GM12878 (cell line): Measurements from ENCODE around the gene C9orf78. TPM values are rescaled to one million over a fixed set of nuclear protein-coding genes. Genes with fewer than 3 reads are reported as not detected.
"Not testable (repeated sequence)": the region's sequence is repeated elsewhere in the genome, so short reads cannot be mapped to it uniquely, and the experiment has no call there.

Source experiments
- ATAC-seq: fragments of 200-7000 bp; cut with Tn5 transposase; 3 replicates; pipeline ENCODE4 v1.9.1; 2020; ENCODE audit warnings: mild to moderate bottlenecking, moderate library complexity
- BruUV-seq: library from RNA; stranded (reverse); fragments of 400-500 nt; replicated peaks from 2 replicates; lab custom pipeline; 2021; lab: Mats Ljungman, UMichigan
- CTCF ChIA-PET: fragments of 300-600 bp; sonication (Branson Sonifier 250); formaldehyde crosslinking; extraction: SDS; loops from one replicate; lab custom pipeline; 2021; ENCODE audit warnings: inconsistent platforms; lab: Yijun Ruan, JAX
- POLR2A ChIA-PET: fragments of 350-600 bp; formaldehyde crosslinking; extraction: SDS; loops from one replicate; lab custom pipeline; 2021; ENCODE audit warnings: inconsistent platforms; lab: Charles Lee
- RAD21 ChIA-PET: fragments of 300-600 bp; sonication (Branson Sonifier 250); formaldehyde crosslinking; loops from one replicate; lab custom pipeline; 2023; ENCODE audit warnings: antibody characterized with exemption; ENCODE audit not compliant: unreplicated experiment; lab: Charles Lee
- SMC1A ChIA-PET: fragments of 300-600 bp; sonication (Branson Sonifier 250); formaldehyde crosslinking; loops from one replicate; lab custom pipeline; 2023; ENCODE audit not compliant: unreplicated experiment, uncharacterized antibody; lab: Charles Lee
- DNase-seq: peaks from one replicate; pipeline ENCODE4 v3.0.0-alpha.2; 2011; ENCODE audit warnings: low read depth, low spot score
- FAIRE-seq: peaks from 3 replicates; lab custom pipeline; 2011; peaks lifted over from hg19 to GRCh38; lab: Jason Lieb, UNC
- H2AFZ ChIP-seq: 2 replicates; pipeline ENCODE4 v1.6.0; 2011; ENCODE audit warnings: low read depth, low read length, control low read depth; ENCODE audit not compliant: control insufficient read depth
- H3K27ac ChIP-seq: 2 replicates; pipeline ENCODE4 v1.5.1; 2011; ENCODE audit warnings: control low read depth; ENCODE audit not compliant: control insufficient read depth, insufficient read depth
- H3K27me3 ChIP-seq, 2 experiments: replicated peaks in 1 of 2; 2 replicates each; pipeline versions ENCODE4 v1.6.0 to v1.6.1; 2011; ENCODE audit warnings: low read length in 1 of 2; ENCODE audit not compliant: control insufficient read depth in 2 of 2, insufficient read depth in 2 of 2
- H3K36me3 ChIP-seq, 2 experiments: 2 replicates each; pipeline ENCODE4 v1.5.1; 2011; ENCODE audit warnings: low read length in 1 of 2; ENCODE audit not compliant: control insufficient read depth in 2 of 2, insufficient read depth in 2 of 2
- H3K4me1 ChIP-seq: 2 replicates; pipeline ENCODE4 v1.6.1; 2011; ENCODE audit warnings: mild to moderate bottlenecking, low read length, moderate library complexity, mixed read lengths; ENCODE audit not compliant: control insufficient read depth, insufficient read depth
- H3K4me2 ChIP-seq: 2 replicates; pipeline ENCODE4 v1.6.0; 2011; ENCODE audit warnings: control low read depth; ENCODE audit not compliant: control insufficient read depth, insufficient read depth
- H3K4me3 ChIP-seq: fragments of 200-600 bp; sonication (generic); 2 replicates; pipeline ENCODE4 v1.5.1; 2016
- H3K79me2 ChIP-seq: 2 replicates; pipeline ENCODE4 v1.6.0; 2011; ENCODE audit warnings: low read length; ENCODE audit not compliant: control insufficient read depth, insufficient read depth
- H3K9ac ChIP-seq: 2 replicates; pipeline ENCODE4 v1.8.0; 2011; ENCODE audit warnings: low read length, control low read depth, mixed read lengths; ENCODE audit not compliant: control insufficient read depth, insufficient read depth
- H3K9me3 ChIP-seq: replicated peaks from 3 replicates; pipeline ENCODE4 v1.5.1; 2011; ENCODE audit warnings: mild to moderate bottlenecking, low read length; ENCODE audit not compliant: control insufficient read depth, insufficient read depth
- H4K20me1 ChIP-seq: 2 replicates; pipeline ENCODE4 v1.6.0; 2011; ENCODE audit not compliant: control insufficient read depth, insufficient read depth
- ATF7 ChIP-seq: fragments of 450-650 bp; IDR thresholded peaks from 2 replicates; pipeline ENCODE4 v1.6.1; 2016; ENCODE audit warnings: low read depth, mild to moderate bottlenecking
- NFYB ChIP-seq: IDR thresholded peaks from 2 replicates; pipeline ENCODE4 v1.6.1; 2011; ENCODE audit warnings: low read depth, mild to moderate bottlenecking, low read length, improper control_type of control experiment, moderate library complexity; ENCODE audit not compliant: insufficient read depth
- TBL1XR1 ChIP-seq: IDR thresholded peaks from 2 replicates; pipeline ENCODE4 v1.6.1; 2012; ENCODE audit warnings: low read depth, low read length, improper control_type of control experiment
- ZNF24 ChIP-seq: fragments of 450-650 bp; IDR thresholded peaks from 2 replicates; pipeline ENCODE4 v1.6.1; 2017; ENCODE audit warnings: antibody characterized with exemption, mild to moderate bottlenecking
- WGBS: methylation state at CpG from one replicate; pipeline ENCODE4 v1.1.6; 2016; ENCODE audit warnings: low lambda C conversion rate; ENCODE audit not compliant: insufficient replicate concordance, insufficient coverage; ENCODE audit errors: missing lambda C conversion rate; 5-methylcytosine and 5-hydroxymethylcytosine counted together
- in situ Hi-C: fragments of 300-500 bp; cut with MboI; formaldehyde crosslinking; loops from 9 replicates; pipeline ENCODE4 v1.14.3; 2018; ENCODE audit warnings: mixed read lengths
- intact Hi-C: fragments of 100-400 bp; cut with micrococcal nuclease; formaldehyde crosslinking; loops from one replicate; pipeline ENCODE4 v1.14.2; 2022; ENCODE audit not compliant: unreplicated experiment
- polyA plus RNA-seq, 11 experiments: library from polyadenylated mRNA; depleted of rRNA in 4 of 11; unstranded in 6 of 11; stranded (reverse) in 5 of 11; fragments of >200 nt; fragmentation: Nextera tagmentation in 4 of 11; fragmentation: Illumina TruSeq in 1 of 11; extraction: Ambion mirVana in 4 of 11; extraction: Trizol in 1 of 11; gene quantifications; 1 replicate in 1 of 11; 2 replicates in 10 of 11; pipeline versions ENCODE4 v1.2.1 to v1.2.3, GENCODE V29; 2011 to 2016; ENCODE audit warnings: inconsistent platforms in 2 of 11, missing spikeins in 2 of 11, low read depth in 1 of 11
- total RNA-seq, 4 experiments: library from RNA; depleted of rRNA in 3 of 4; stranded (reverse); fragments of >200 nt in 3 of 4; fragmentation: Illumina TruSeq in 1 of 4; extraction: Trizol in 1 of 4; gene quantifications; 2 replicates each; pipeline versions ENCODE4 v1.2.1 to v1.2.3, GENCODE V29; 2013 to 2021
- TF ChIP-seq, protein P1 (sequence below): fragments of 450-650 bp; conservative IDR thresholded peaks from 2 replicates; pipeline ENCODE4 v1.6.1; 2017; ENCODE audit warnings: mild to moderate bottlenecking, moderate library complexity

C9orf78 gene
- total and polyA plus RNA-seq, 10 of the 15 experiments (the other 5 are each of a cell fraction or from before 2014, with no cell fraction given), result 23.0 to 60.9 (median 47.5) TPM

DNA sequence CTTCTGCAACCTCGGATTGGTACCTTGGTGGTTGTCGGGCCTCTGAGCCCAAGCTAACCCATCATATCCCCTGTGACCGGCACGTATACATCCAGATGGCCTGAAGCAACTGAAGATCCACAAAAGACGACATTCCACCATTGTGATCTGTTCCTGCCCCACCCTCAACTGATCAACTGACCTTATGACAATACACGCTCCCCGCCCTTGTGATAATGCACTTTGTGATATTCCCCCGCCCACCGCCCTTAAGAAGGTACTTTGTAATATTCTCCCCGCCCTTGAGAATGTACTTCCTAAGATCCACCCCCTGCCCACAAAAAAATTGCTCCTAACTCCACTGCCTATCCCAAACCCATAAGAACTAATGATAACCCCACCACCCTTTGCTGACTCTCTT, 48.6 kb downstream of the C9orf78 start:
- no peaks in the 10 kb centered on the region for H3K79me2 ChIP-seq
- no peak overlapping the region for H3K27ac ChIP-seq
- TF ChIP-seq ZNF24, result no peak
- TF ChIP-seq NFYB, result no peak
- TF ChIP-seq, all 136 proteins: peak for 0
- Histone ChIP-seq H3K36me3 (no peaks in the 10 kb centered on the region), H2AFZ (no peak overlapping the region), H3K9me3 (no peaks in the 10 kb centered on the region; the same call in 2 of the 3 replicates), H3K4me3 (no peak overlapping the region), H3K27me3 (no peaks in the 10 kb centered on the region), H4K20me1 (no peaks in the 10 kb centered on the region), H3K4me1 (no peaks in the 10 kb centered on the region), H3K4me2 (no peak overlapping the region), H3K9ac (no peak overlapping the region)
- 38% methylated on average over 10 of the region's 10 CpGs for WGBS
- ChIA-PET CTCF (interaction anchor here (0.6 to 3.3 kb wide), 3 partner anchors 49 to 60 kb away, joined by 3 to 23 read pairs (median 9); no protein-coding TSS in a partner anchor), RAD21 (interaction anchor here (1.1 kb wide), 1 partner anchor 49 kb away, joined by 4 read pairs; no protein-coding TSS in a partner anchor), POLR2A (interaction anchor here (0.7 kb wide), 1 partner anchor 162 kb away, joined by 3 read pairs; no protein-coding TSS in a partner anchor), SMC1A (interaction anchor here (2.7 kb wide), 1 partner anchor 48 kb away, joined by 8 read pairs; no protein-coding TSS in a partner anchor)
- BruUV-seq, result no TSS peak
- intact Hi-C loops, result no loop called here
- FAIRE-seq, result no peak
- DNase-seq, result no peak
- in situ Hi-C loops, result no loop called here
- ATAC-seq, result no peak

DNA sequence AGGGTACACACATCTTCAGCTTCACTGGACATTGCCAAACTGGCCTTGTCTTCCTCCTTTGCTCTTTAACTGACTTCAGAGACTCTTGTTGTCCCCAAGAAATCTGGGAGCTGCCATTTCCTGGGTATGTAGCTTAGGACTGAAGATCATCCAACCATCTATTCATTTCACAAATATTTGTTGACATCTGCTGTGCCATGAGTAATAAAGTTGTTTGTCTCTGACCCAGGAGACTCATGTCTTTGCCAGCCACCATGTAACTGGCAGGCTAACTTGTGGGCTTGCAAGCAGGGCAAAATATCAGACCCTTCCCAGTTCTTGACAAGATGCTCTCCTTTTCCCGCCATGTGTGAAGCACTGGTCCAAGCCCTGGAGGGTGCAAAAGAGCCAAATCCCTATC, 49.2 kb downstream of the C9orf78 start:
- no peak for DNase-seq

DNA sequence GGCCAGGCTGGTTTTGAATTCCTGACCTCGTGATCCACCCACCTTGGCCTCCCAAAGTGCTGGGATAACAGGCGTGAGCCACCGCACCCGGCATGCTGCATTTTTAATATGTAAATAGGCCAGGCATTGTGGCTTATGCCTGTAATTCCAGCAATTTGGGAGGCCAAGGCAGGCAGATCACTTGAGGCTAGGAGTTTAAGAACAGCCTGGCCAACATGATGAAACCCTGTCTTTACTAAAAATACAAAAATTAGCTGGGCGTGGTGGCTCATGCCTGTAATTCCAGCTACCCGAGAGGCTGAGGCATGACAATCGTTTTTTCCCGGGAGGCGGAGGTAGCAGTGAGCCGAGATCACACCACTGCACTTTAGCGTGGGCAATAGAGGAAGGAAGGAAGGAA, 50.1 kb downstream of the C9orf78 start:
- intact Hi-C loops (loop anchor here (1.0 to 5.0 kb wide), 2 partner anchors 143 to 648 kb away; partner anchors contain the start of gene ASB6), in situ Hi-C loops (loop anchor here (5.0 kb wide), 3 partner anchors 48 to 653 kb away; no protein-coding TSS in a partner anchor)
- H3K4me1 ChIP-seq, H3K36me3 ChIP-seq, H4K20me1 ChIP-seq, H2AFZ ChIP-seq, DNase-seq, H3K27me3 ChIP-seq, FAIRE-seq, H3K9ac ChIP-seq, H3K79me2 ChIP-seq, H3K9me3 ChIP-seq, H3K27ac ChIP-seq, H3K4me3 ChIP-seq, H3K4me2 ChIP-seq, POLR2A ChIA-PET, BruUV-seq, ATAC-seq: not testable (repeated sequence)
- ChIA-PET RAD21 (interaction anchor here (4.0 kb wide), 1 partner anchor 47 kb away, joined by 19 read pairs; no protein-coding TSS in a partner anchor), CTCF (interaction anchor here (0.9 to 4.8 kb wide), 9 partner anchors 8 to 654 kb away, joined by 3 to 37 read pairs (median 9); partner anchors contain the start of gene ASB6), SMC1A (interaction anchor here (1.2 to 1.3 kb wide), 2 partner anchors 39 to 47 kb away, joined by 3 to 10 read pairs; no protein-coding TSS in a partner anchor)
- 28% methylated on average over 11 of the region's 11 CpGs for WGBS

More for the DNA sequence above, 49.2 kb downstream of the C9orf78 start:
- Histone ChIP-seq H3K79me2 (no peaks in the 10 kb centered on the region), H3K4me3 (no peak overlapping the region), H3K36me3 (no peaks in the 10 kb centered on the region), H3K9me3 (no peaks in the 10 kb centered on the region; the same call in 2 of the 3 replicates), H3K4me2 (no peak overlapping the region), H3K27me3 (no peaks in the 10 kb centered on the region; a peak in 1 of 4 replicates), H2AFZ (no peak overlapping the region), H3K4me1 (no peaks in the 10 kb centered on the region), H3K27ac (no peak overlapping the region), H4K20me1 (no peaks in the 10 kb centered on the region), H3K9ac (no peak overlapping the region)
- in situ Hi-C loops, result no loop called here
- RAD21 ChIA-PET, result interaction anchor here (1.0 to 1.1 kb wide), 2 partner anchors 48 to 56 kb away, joined by 3 to 4 read pairs; no protein-coding TSS in a partner anchor
- WGBS, result 25% methylated on average over 1 of the region's 1 CpG
- intact Hi-C loops, result no loop called here
- CTCF ChIA-PET, result interaction anchor here (0.6 to 3.3 kb wide), 4 partner anchors 48 to 143 kb away, joined by 3 to 23 read pairs (median 9); partner anchors contain the start of gene ASB6
- POLR2A ChIA-PET, result interaction anchor here (0.6 kb wide), 1 partner anchor 40 kb away, joined by 3 read pairs; no protein-coding TSS in a partner anchor
- no peak for FAIRE-seq
- TF ChIP-seq TBL1XR1 (no peak), ATF7 (no peak)
- TF ChIP-seq, protein P1, sequence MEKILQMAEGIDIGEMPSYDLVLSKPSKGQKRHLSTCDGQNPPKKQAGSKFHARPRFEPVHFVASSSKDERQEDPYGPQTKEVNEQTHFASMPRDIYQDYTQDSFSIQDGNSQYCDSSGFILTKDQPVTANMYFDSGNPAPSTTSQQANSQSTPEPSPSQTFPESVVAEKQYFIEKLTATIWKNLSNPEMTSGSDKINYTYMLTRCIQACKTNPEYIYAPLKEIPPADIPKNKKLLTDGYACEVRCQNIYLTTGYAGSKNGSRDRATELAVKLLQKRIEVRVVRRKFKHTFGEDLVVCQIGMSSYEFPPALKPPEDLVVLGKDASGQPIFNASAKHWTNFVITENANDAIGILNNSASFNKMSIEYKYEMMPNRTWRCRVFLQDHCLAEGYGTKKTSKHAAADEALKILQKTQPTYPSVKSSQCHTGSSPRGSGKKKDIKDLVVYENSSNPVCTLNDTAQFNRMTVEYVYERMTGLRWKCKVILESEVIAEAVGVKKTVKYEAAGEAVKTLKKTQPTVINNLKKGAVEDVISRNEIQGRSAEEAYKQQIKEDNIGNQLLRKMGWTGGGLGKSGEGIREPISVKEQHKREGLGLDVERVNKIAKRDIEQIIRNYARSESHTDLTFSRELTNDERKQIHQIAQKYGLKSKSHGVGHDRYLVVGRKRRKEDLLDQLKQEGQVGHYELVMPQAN, result no peak
- SMC1A ChIA-PET, result interaction anchor here (2.7 kb wide), 1 partner anchor 48 kb away, joined by 8 read pairs; no protein-coding TSS in a partner anchor
- BruUV-seq, result no TSS peak
- no peak for ATAC-seq
